ENCODE measurements around the gene LPCAT3. TPM values are rescaled to one million over a fixed set of nuclear protein-coding genes. Genes with fewer than 3 reads are reported as not detected.
A peak's percentile ranks its signal among the peaks of the same experiment; 100 is the strongest.

LPCAT3 gene
- total RNA-seq, 1 experiment from 2014 or later, result 56.6 TPM

- no TSS peak for BruUV-seq (replicated peaks)
- intact Hi-C loops (cut with micrococcal nuclease; ENCODE audit: unreplicated experiment), result loop anchor here (10.0 kb wide), 1 partner anchor 198 kb away; the partner anchor contains the start of gene PTMS
- POLR2A ChIA-PET (ENCODE audit: low non-redundant PET), result interaction anchor here (0.6 to 2.5 kb wide), 3 partner anchors 19 to 24 kb away, joined by 3 to 19 read pairs (median 6); partner anchors contain the start of genes C12orf57 and RNU7-1
- H3K36me3 ChIP-seq (ENCODE audit: insufficient read depth, low read length, poor library complexity, severe bottlenecking), result peaks cover 37% of the 10 kb centered on the region
- no peak overlapping the region for H3K4me3 ChIP-seq (ENCODE audit: low read depth, low read length, poor library complexity, severe bottlenecking)
- H3K4me1 ChIP-seq (ENCODE audit: insufficient read depth, low read length, poor library complexity, severe bottlenecking), result peaks cover 47% of the 10 kb centered on the region
- no peaks in the 10 kb centered on the region for H3K27me3 ChIP-seq (replicated peaks; ENCODE audit: insufficient read depth, low read depth, low read length, poor library complexity)
- H3K27ac ChIP-seq (ENCODE audit: low read depth, low read length, poor library complexity, severe bottlenecking), result peak overlapping the region; percentile 96
- DNase-seq (ENCODE audit: low spot score), result no peak
- TF ChIP-seq CTCF (conservative IDR thresholded peaks at IDR 0.05; ENCODE audit: low read depth, low read length) (no peak), EZH2 (IDR thresholded peaks at IDR 0.05; ENCODE audit: borderline replicate concordance, low read depth, low read length, poor library complexity, severe bottlenecking) (no peak)
- H3K9me3 ChIP-seq (ENCODE audit: low read depth, low read length, poor library complexity, severe bottlenecking), result no peaks in the 10 kb centered on the region
- CTCF ChIA-PET, result no interaction called here
These were observed 55.1 kb downstream of the LPCAT3 start for GRCh38 chr12:6963016-6963731.

GRCh38 chr12:6962285-6963015 is 55.8 kb downstream of the LPCAT3 start:
- H3K4me1 ChIP-seq (ENCODE audit: insufficient read depth, low read length, poor library complexity, severe bottlenecking), result peaks cover 44% of the 10 kb centered on the region
- H3K27ac ChIP-seq (ENCODE audit: low read depth, low read length, poor library complexity, severe bottlenecking), result peak overlapping the region; percentile 96
- H3K9me3 ChIP-seq (ENCODE audit: low read depth, low read length, poor library complexity, severe bottlenecking), result no peaks in the 10 kb centered on the region
- peaks cover 30% of the 10 kb centered on the region for H3K36me3 ChIP-seq (ENCODE audit: insufficient read depth, low read length, poor library complexity, severe bottlenecking)
- no peaks in the 10 kb centered on the region for H3K27me3 ChIP-seq (replicated peaks; ENCODE audit: insufficient read depth, low read depth, low read length, poor library complexity)
- POLR2A ChIA-PET (ENCODE audit: low non-redundant PET), result interaction anchor here (0.6 to 2.5 kb wide), 2 partner anchors 18 to 78 kb away, joined by 4 to 19 read pairs; partner anchors contain the start of genes C12orf57 and RNU7-1
- intact Hi-C loops (cut with micrococcal nuclease; ENCODE audit: unreplicated experiment), result loop anchor here (1.0 to 10.0 kb wide), 3 partner anchors 18 to 198 kb away; partner anchors contain the start of genes C12orf57 and PTMS
- CTCF ChIA-PET, result interaction anchor here (0.9 to 1.2 kb wide), 4 partner anchors 12 to 89 kb away, joined by 3 to 9 read pairs (median 4); partner anchors contain the start of genes PTPN6 and SPSB2
- TF ChIP-seq EZH2 (IDR thresholded peaks at IDR 0.05; ENCODE audit: borderline replicate concordance, low read depth, low read length, poor library complexity, severe bottlenecking), result no peak
- no peak for TF ChIP-seq CTCF (conservative IDR thresholded peaks at IDR 0.05; ENCODE audit: low read depth, low read length)
- peak overlapping the region; percentile 35 for H3K4me3 ChIP-seq (ENCODE audit: low read depth, low read length, poor library complexity, severe bottlenecking)
- BruUV-seq (replicated peaks), result TSS peak; percentile 96
- no peak for DNase-seq (ENCODE audit: low spot score)

- peaks cover 24% of the 10 kb centered on the region for H3K36me3 ChIP-seq (ENCODE audit: insufficient read depth, low read length, poor library complexity, severe bottlenecking)
- H3K27ac ChIP-seq (ENCODE audit: low read depth, low read length, poor library complexity, severe bottlenecking), result peak overlapping the region; percentile 96
- TF ChIP-seq EZH2 (IDR thresholded peaks at IDR 0.05; ENCODE audit: borderline replicate concordance, low read depth, low read length, poor library complexity, severe bottlenecking) (no peak), CTCF (conservative IDR thresholded peaks at IDR 0.05; ENCODE audit: low read depth, low read length) (peak; percentile 87)
- ChIA-PET CTCF (interaction anchor here (0.5 to 1.2 kb wide), 6 partner anchors 11 to 428 kb away, joined by 3 to 9 read pairs (median 3); partner anchors contain the start of genes C12orf57, GAPDH, PTPN6 and RNU7-1), POLR2A (ENCODE audit: low non-redundant PET) (interaction anchor here (0.6 to 2.5 kb wide), 2 partner anchors 18 to 77 kb away, joined by 4 to 19 read pairs; partner anchors contain the start of genes C12orf57 and RNU7-1)
- no peaks in the 10 kb centered on the region for H3K27me3 ChIP-seq (replicated peaks; ENCODE audit: insufficient read depth, low read depth, low read length, poor library complexity)
- H3K9me3 ChIP-seq (ENCODE audit: low read depth, low read length, poor library complexity, severe bottlenecking), result no peaks in the 10 kb centered on the region
- H3K4me1 ChIP-seq (ENCODE audit: insufficient read depth, low read length, poor library complexity, severe bottlenecking), result peaks cover 44% of the 10 kb centered on the region
- H3K4me3 ChIP-seq (ENCODE audit: low read depth, low read length, poor library complexity, severe bottlenecking), result peak overlapping the region; percentile 35
- DNase-seq (ENCODE audit: low spot score), result peak; percentile 97
- BruUV-seq (replicated peaks), result TSS peak; percentile 70
- intact Hi-C loops (cut with micrococcal nuclease; ENCODE audit: unreplicated experiment), result loop anchor here (1.0 to 10.0 kb wide), 3 partner anchors 17 to 197 kb away; partner anchors contain the start of genes C12orf57 and PTMS
These were observed 56.5 kb downstream of the LPCAT3 start for GRCh38 chr12:6961695-6962284.
